ENCODE data around the gene GFRA1. TPM values are rescaled to one million over a fixed set of nuclear protein-coding genes. Genes with fewer than 3 reads are reported as not detected.

GFRA1 gene
- polyA plus RNA-seq, 2 of the 4 experiments (the other 2 are of a cell fraction): 4.0 to 9.5 TPM

DNA sequence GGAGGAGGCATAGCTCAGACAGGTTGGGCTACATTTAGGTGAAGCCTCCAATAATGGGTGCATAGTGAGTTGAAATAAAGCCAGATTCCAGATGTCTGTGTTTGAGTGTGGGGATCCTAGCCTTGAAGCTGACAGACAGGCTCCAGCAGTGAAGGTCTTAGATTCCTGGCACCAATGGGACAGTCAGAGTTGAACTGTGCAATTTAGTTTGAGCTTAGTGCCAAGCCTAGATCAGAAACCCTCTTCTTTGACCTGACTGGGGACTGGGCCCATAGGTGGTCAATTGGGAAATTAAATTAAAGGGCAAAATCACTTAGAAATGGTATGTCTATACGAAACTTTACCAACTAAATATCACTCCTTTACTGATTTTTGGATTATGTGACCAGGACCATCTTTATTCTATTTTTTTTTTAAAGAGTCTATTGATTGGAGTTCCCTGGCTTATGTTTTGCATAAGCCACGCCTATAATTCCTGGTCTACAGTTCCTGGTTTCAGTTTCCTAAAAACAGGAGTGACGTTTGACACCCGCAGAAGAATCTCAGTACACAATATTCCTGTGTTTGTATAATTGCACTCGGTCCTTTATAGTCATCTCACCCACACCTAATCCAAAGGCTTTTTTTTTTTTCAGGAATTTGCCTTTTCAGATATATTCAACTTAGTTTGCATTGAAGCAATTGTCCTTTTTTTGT is 201.4 kb downstream of the GFRA1 start:
- WGBS (ENCODE audit: missing lambda C conversion rate): 55% methylated on average over 5 of the region's 5 CpGs
- ChIA-PET POLR2A (no interaction called here), CTCF (no interaction called here)
- Histone ChIP-seq H3K4me3 (no peak overlapping the region), H3K9me3 (no peaks in the 10 kb centered on the region), H3K4me2 (no peak overlapping the region), H3K27ac (no peak overlapping the region), H3K4me1 (no peaks in the 10 kb centered on the region)
- DNase-seq (ENCODE audit: low read depth in 1 of 2, low spot score in 1 of 2) (no peak), FAIRE-seq (no peak), ATAC-seq (no peak)
- TF ChIP-seq FOXS1 (CRISPR knock-in tag; IDR thresholded peaks at IDR 0.05) (no peak), CHD4 (IDR thresholded peaks at IDR 0.05; ENCODE audit: borderline replicate concordance) (no peak), EP300 (IDR thresholded peaks at IDR 0.05) (no peak)

- no peak overlapping the region for H3K4me3 ChIP-seq
- 51% methylated on average over 5 of the region's 5 CpGs for WGBS (ENCODE audit: missing lambda C conversion rate)
- DNase-seq (ENCODE audit: low read depth in 1 of 2, low spot score in 1 of 2) (no peak), FAIRE-seq (no peak), ATAC-seq (no peak)
- no peaks in the 10 kb centered on the region for H3K4me1 ChIP-seq
- CTCF ChIA-PET: no interaction called here
- POLR2A ChIA-PET: no interaction called here
- H3K27ac ChIP-seq: no peak overlapping the region
- H3K9me3 ChIP-seq: no peaks in the 10 kb centered on the region
- no peak overlapping the region for H3K4me2 ChIP-seq
- no peak for TF ChIP-seq POLR2A (IDR thresholded peaks at IDR 0.05; ENCODE audit: low read length)
- no peak for TF ChIP-seq HOXB13 (CRISPR knock-in tag; IDR thresholded peaks at IDR 0.05; ENCODE audit: low read depth)
- TF ChIP-seq REST (IDR thresholded peaks at IDR 0.05): no peak
- TF ChIP-seq TP53 (CRISPR knock-in tag; IDR thresholded peaks at IDR 0.05): no peak
These were observed 202.2 kb downstream of the GFRA1 start for GRCh38 chr10:116070743-116071320.

DNA sequence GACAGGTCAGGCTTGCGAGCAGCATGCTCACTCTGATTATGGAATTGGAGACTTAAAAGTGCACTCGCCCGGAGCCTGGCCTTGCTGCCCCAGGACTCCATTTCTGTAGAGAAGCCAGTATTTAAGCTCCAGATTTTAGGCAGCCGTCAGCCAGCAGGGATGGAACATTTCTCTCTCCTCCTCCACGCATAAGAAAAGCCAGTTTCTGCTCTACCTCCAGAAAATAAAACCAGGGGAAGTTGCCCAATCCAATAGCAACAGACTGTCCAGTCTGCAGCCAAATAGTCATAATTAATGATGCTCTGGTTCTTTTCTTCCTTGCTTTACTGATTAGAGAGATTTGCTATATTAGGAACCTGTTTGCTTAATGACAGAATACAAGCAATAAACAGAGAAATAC is 203.2 kb downstream of the GFRA1 start:
- TF ChIP-seq CTCF (IDR thresholded peaks at IDR 0.05) (no peak), HOXA7 (CRISPR knock-in tag; IDR thresholded peaks at IDR 0.05) (no peak), CEBPB (IDR thresholded peaks at IDR 0.05) (no peak)
- no peak for DNase-seq (ENCODE audit: low read depth in 1 of 2, low spot score in 1 of 2)

DNA sequence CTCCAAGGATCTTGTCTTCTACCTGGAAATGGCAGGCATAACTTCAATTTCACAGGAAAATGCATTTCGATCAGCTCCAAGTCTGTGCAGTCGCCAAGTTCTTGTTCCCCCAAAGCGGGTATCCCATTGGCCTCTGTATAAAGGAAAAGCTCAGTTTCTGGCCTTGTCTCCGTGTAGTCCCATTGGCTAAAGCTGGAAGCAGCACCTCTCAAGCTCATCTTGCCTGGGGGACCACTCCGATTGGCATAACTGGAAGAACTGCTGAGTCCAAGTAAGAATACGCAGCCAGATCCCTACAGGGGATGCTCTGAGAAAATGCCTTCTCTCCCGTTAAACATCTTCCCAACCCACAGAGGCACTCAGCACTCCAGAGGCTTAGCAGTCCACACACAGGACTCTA is 205.2 kb downstream of the GFRA1 start:
- ChIA-PET CTCF (interaction anchor here (0.7 kb wide), 1 partner anchor 183 kb away, joined by 3 read pairs; no protein-coding TSS in a partner anchor), POLR2A (no interaction called here)
- ATAC-seq (no peak), FAIRE-seq (no peak), DNase-seq (ENCODE audit: low read depth in 1 of 2, low spot score in 1 of 2) (no peak)
- H3K9me3 ChIP-seq: no peaks in the 10 kb centered on the region
- no peak overlapping the region for H3K4me2 ChIP-seq
- no peak overlapping the region for H3K4me3 ChIP-seq
- TF ChIP-seq CEBPB (IDR thresholded peaks at IDR 0.05) (no peak), ZC3H11A (IDR thresholded peaks at IDR 0.05) (no peak), FOSL2 (IDR thresholded peaks at IDR 0.05) (no peak), FOSL2 (CRISPR knock-in tag; IDR thresholded peaks at IDR 0.05) (no peak)
- TF ChIP-seq, protein P1, sequence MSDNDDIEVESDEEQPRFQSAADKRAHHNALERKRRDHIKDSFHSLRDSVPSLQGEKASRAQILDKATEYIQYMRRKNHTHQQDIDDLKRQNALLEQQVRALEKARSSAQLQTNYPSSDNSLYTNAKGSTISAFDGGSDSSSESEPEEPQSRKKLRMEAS (IDR thresholded peaks at IDR 0.05): no peak
- no peaks in the 10 kb centered on the region for H3K4me1 ChIP-seq
- H3K27ac ChIP-seq: no peak overlapping the region
- 70% methylated on average over 7 of the region's 7 CpGs for WGBS (ENCODE audit: missing lambda C conversion rate)

More for the DNA sequence above, 203.2 kb downstream of the GFRA1 start:
- no peak for FAIRE-seq
- H3K4me2 ChIP-seq: no peak overlapping the region
- POLR2A ChIA-PET: no interaction called here
- no peak overlapping the region for H3K4me3 ChIP-seq
- CTCF ChIA-PET: no interaction called here
- ATAC-seq: no peak
- H3K4me1 ChIP-seq: no peaks in the 10 kb centered on the region
- WGBS (ENCODE audit: missing lambda C conversion rate): 53% methylated on average over 5 of the region's 5 CpGs
- no peak overlapping the region for H3K27ac ChIP-seq
- H3K9me3 ChIP-seq: no peaks in the 10 kb centered on the region
